ENCODE measurements around the gene TLCD3A. TPM values are rescaled to one million over a fixed set of nuclear protein-coding genes. Genes with fewer than 3 reads are reported as not detected.
A peak's percentile ranks its signal among the peaks of the same experiment; 100 is the strongest.
"Not testable (repeated sequence)": the region's sequence is repeated elsewhere in the genome, so short reads cannot be mapped to it uniquely, and the experiment has no call there.

Gene TLCD3A
- total and polyA plus RNA-seq, 2 experiments from 2014 or later: 16.4 to 27.0 TPM

DNA sequence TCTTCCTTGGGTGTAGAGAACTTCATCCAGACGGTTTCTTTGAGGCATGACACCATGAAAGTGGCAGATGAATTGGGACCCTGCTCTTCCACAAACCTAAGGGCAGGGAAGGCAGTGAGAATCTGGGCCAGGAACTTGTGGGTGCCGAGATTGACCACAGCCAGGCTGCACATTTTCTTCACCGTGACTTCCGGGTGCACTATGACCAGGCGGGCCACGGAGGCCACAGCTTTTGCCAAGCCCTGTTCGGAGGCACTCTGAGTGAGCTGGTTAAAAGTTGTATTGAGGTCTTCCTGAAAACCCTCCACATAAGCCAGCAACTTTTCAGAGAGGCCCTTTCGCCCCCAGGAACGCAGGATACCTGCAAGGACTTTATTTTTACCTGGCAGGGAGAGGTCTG lies 13.8 kb downstream of the TLCD3A start:
- H3K4me1 ChIP-seq (ENCODE audit: low read depth): no peaks in the 10 kb centered on the region
- TF ChIP-seq, protein P1, sequence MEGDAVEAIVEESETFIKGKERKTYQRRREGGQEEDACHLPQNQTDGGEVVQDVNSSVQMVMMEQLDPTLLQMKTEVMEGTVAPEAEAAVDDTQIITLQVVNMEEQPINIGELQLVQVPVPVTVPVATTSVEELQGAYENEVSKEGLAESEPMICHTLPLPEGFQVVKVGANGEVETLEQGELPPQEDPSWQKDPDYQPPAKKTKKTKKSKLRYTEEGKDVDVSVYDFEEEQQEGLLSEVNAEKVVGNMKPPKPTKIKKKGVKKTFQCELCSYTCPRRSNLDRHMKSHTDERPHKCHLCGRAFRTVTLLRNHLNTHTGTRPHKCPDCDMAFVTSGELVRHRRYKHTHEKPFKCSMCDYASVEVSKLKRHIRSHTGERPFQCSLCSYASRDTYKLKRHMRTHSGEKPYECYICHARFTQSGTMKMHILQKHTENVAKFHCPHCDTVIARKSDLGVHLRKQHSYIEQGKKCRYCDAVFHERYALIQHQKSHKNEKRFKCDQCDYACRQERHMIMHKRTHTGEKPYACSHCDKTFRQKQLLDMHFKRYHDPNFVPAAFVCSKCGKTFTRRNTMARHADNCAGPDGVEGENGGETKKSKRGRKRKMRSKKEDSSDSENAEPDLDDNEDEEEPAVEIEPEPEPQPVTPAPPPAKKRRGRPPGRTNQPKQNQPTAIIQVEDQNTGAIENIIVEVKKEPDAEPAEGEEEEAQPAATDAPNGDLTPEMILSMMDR (IDR thresholded peaks at IDR 0.05; ENCODE audit: low read depth, low read length): no peak
- peaks cover 41% of the 10 kb centered on the region for H3K36me3 ChIP-seq
- H3K27ac ChIP-seq: no peak overlapping the region
- H3K4me3 ChIP-seq: no peak overlapping the region
- H3K9me3 ChIP-seq (ENCODE audit: low read depth): no peaks in the 10 kb centered on the region
- no peaks in the 10 kb centered on the region for H3K27me3 ChIP-seq
- no peak for DNase-seq (ENCODE audit: low read depth in 1 of 2, low spot score in 1 of 2)

DNA sequence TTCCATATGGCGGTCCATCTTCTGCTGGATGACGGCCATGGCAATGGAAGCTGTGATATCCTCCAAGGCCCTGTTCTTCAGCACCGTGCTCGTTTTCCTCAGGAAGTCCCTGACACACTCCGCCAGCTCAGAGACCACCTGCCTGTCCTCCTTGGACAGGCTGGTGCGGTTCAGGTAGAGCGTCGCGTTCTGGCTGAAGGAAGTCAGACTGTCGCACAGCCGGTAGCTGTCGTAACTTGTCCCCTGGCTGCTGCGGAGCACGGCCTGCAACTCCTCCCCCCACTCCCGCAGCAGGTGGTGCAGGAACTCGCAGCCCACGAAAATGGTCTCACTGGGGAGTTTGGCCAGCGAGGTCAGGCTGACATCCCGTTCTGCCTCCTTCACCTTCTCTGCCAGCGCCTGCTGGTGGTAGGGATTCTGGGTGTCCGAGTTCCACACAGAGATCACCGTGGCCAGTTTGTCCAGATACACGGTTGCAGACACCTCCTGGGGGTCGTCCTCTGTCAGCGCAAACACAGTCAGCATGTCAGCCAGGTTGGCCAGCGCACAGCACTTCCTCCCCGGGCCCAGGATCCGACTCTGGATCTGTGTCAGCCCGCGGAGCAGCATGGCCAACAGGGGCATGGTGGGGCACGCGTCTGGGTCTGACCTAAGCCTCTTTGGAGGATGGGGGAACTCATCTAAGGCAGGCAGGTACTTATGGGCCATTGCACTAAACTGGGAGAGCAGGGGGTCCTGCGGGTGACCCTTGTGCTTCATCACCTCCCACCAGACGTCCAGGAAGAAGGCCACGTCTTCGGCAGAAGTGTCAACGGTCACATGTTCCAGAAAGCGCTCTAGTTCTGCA lies 14.6 kb downstream of the TLCD3A start:
- Histone ChIP-seq H3K4me1 (ENCODE audit: low read depth) (no peaks in the 10 kb centered on the region), H3K36me3 (peaks cover 36% of the 10 kb centered on the region), H3K27ac (no peak overlapping the region), H3K4me3 (no peak overlapping the region), H3K9me3 (ENCODE audit: low read depth) (no peaks in the 10 kb centered on the region), H3K27me3 (no peaks in the 10 kb centered on the region)
- TF ChIP-seq, protein P1 (IDR thresholded peaks at IDR 0.05; ENCODE audit: low read depth, low read length): no peak
- DNase-seq (ENCODE audit: low read depth in 1 of 2, low spot score in 1 of 2): no peak

DNA sequence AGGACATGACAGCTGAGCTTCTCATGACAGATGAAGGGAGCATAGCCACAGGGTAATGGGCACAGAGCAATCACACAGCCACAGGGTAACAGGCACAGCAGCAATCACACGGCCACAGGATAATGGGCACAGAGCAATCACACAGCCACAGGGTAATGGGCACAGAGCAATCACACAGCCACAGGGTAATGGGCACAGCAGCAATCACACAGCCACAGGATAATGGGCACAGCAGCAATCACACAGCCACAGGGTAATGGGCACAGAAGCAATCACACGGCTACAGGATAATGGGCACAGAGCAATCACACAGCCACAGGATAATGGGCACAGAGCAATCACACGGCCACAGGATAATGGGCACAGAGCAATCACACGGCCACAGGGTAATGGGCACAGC lies 16.2 kb downstream of the TLCD3A start:
- peaks cover 28% of the 10 kb centered on the region for H3K36me3 ChIP-seq
- not testable (repeated sequence) for H3K4me3 ChIP-seq; DNase-seq (ENCODE audit: low read depth in 1 of 2, low spot score in 1 of 2); H3K27me3 ChIP-seq; H3K4me1 ChIP-seq (ENCODE audit: low read depth); H3K27ac ChIP-seq; H3K9me3 ChIP-seq (ENCODE audit: low read depth)

DNA sequence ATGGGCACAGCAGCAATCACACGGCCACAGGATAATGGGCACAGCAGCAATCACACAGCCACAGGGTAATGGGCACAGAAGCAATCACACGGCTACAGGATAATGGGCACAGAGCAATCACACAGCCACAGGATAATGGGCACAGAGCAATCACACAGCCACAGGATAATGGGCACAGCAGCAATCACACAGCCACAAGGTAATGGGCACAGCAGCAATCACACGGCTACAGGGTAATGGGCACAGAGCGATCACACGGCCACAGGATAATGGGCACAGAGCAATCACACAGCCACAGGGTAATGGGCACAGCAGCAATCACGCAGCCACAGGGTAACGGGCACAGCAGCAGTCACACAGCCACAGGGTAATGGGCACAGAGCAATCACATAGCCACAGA lies 17.0 kb downstream of the TLCD3A start:
- not testable (repeated sequence) for H3K27me3 ChIP-seq; H3K27ac ChIP-seq; H3K9me3 ChIP-seq (ENCODE audit: low read depth); H3K4me3 ChIP-seq; H3K4me1 ChIP-seq (ENCODE audit: low read depth); DNase-seq (ENCODE audit: low read depth in 1 of 2, low spot score in 1 of 2)
- peaks cover 28% of the 10 kb centered on the region for H3K36me3 ChIP-seq

DNA sequence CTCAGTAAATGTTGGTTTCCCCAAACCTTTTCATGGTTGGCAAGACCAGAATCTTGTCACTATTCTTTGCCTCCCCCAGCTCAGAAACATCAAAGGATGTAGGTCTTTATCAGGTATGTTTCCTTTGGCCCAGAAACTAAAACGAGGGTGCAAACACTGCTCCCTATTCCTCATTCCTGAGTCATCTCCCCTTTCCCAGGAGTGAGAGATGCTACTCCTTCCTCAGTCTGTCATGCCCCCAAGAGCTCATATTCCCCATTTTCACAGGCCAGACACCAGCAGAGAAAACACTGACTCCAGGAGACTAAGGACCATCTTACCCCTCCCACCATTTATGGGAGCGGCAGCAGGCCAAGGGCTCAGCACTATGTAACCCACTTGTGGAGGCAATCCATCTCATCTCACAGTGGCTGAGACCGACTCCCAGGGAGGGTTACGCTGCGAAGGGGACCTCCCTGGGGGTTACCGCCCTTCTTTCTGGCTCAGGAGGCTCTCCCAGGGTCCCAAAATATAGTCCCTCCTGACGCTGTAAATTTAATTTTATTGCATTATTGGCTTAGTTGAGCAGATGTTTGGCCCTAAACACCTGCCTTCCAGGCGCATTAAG lies 18.1 kb downstream of the TLCD3A start:
- Histone ChIP-seq H3K4me1 (ENCODE audit: low read depth) (peaks cover under 1% of the 10 kb centered on the region), H3K36me3 (peaks cover 19% of the 10 kb centered on the region), H3K4me3 (peak overlapping the region; percentile 62), H3K9me3 (ENCODE audit: low read depth) (no peaks in the 10 kb centered on the region), H3K27ac (no peak overlapping the region), H3K27me3 (no peaks in the 10 kb centered on the region)
- DNase-seq (ENCODE audit: low read depth in 1 of 2, low spot score in 1 of 2): no peak
- TF ChIP-seq, protein P1 (IDR thresholded peaks at IDR 0.05; ENCODE audit: low read depth, low read length): no peak

DNA sequence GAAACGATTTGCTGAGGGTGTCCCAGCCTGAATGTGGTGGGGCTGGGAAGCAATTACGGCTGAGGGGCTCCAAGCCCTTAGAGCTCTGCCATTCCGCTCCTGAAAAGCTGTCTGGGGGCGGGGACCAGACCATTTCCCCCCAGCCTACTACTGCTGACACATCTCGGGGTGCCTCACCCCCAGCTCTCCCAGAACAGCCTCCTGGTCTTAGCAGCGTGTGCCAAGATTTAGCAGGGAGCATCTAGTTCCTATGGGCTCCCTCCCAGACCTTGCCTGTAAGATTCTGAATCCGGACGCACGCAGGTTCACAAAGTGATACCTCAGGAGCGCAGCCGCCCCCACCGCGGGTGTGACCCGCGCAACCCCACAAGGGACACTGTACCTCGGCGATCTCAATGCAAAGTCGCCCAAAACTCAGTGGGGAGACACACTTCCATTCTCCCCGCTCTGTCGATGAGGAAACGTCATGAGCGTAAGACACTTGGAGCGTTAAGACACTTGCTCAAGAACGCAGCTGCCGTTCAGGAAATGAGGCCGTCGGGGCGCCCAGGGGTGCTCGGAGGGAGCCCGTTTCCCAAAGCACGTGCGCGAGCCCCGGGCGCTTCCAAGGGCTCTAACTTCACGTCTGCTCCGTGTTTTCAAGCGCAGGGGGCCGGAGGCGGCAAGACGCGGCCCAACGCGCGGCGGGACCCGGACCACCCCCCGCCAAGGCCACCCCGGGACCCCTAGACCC lies 19.0 kb downstream of the TLCD3A start:
- H3K36me3 ChIP-seq: peaks cover 12% of the 10 kb centered on the region
- no peaks in the 10 kb centered on the region for H3K9me3 ChIP-seq (ENCODE audit: low read depth)
- H3K4me1 ChIP-seq (ENCODE audit: low read depth): peaks cover 5% of the 10 kb centered on the region
- peak; percentile 35 to 52 for DNase-seq (ENCODE audit: low read depth in 1 of 2, low spot score in 1 of 2)
- peak overlapping the region; percentile 62 for H3K4me3 ChIP-seq
- H3K27me3 ChIP-seq: no peaks in the 10 kb centered on the region
- H3K27ac ChIP-seq: peak overlapping the region; percentile 42
- TF ChIP-seq, protein P1 (IDR thresholded peaks at IDR 0.05; ENCODE audit: low read depth, low read length): no peak

Data from cardiac muscle cell (in vitro differentiated cells and primary cell).